Medulla oblongata (tissue), 1 donor: ENCODE results near the gene PEX10.

ENCODE experiments used
- DNase-seq: peaks from one replicate; pipeline ENCODE4 v3.0.0-alpha.2; 2015; ENCODE audit errors: extremely low spot score

The PEX10 gene

GRCh38 chr1:2425892-2426291 lies 13.5 kb upstream of the PEX10 start:
- peak; percentile 83 for DNase-seq

- no peak for DNase-seq
Measured at GRCh38 chr1:2422523-2422922, 10.2 kb upstream of the PEX10 start.

- no peak for DNase-seq
Measured at GRCh38 chr1:2419416-2419815, 7.1 kb upstream of the PEX10 start.

- DNase-seq, result no peak
Measured at GRCh38 chr1:2418791-2419320, 6.5 kb upstream of the PEX10 start.

- no peak for DNase-seq
Measured at GRCh38 chr1:2417833-2418225, 5.5 kb upstream of the PEX10 start.

GRCh38 chr1:2417083-2417832 lies 4.9 kb upstream of the PEX10 start:
- DNase-seq, result no peak

GRCh38 chr1:2416403-2416802 lies 4.0 kb upstream of the PEX10 start:
- DNase-seq, result no peak

- DNase-seq, result no peak
Measured at GRCh38 chr1:2415801-2416208, 3.4 kb upstream of the PEX10 start.

GRCh38 chr1:2415337-2415736 lies 3.0 kb upstream of the PEX10 start:
- DNase-seq, result no peak

- peak; percentile 76 for DNase-seq
Measured at GRCh38 chr1:2414297-2414958, 2.1 kb upstream of the PEX10 start.

GRCh38 chr1:2413495-2414296 lies 1.3 kb upstream of the PEX10 start:
- no peak for DNase-seq

- DNase-seq, result no peak
Measured at GRCh38 chr1:2412773-2413494, 570 bp upstream of the PEX10 start.

GRCh38 chr1:2411801-2412394 lies 466 bp downstream of the PEX10 start:
- no peak for DNase-seq

GRCh38 chr1:2409745-2410144 lies 2.6 kb downstream of the PEX10 start:
- no peak for DNase-seq

- DNase-seq, result peak; percentile 37
Measured at GRCh38 chr1:2408859-2409276, 3.5 kb downstream of the PEX10 start.

GRCh38 chr1:2408456-2408855 lies 3.9 kb downstream of the PEX10 start:
- no peak for DNase-seq

- DNase-seq, result no peak
Measured at GRCh38 chr1:2407991-2408275, 4.4 kb downstream of the PEX10 start.

GRCh38 chr1:2407166-2407990 lies 5.0 kb downstream of the PEX10 start:
- no peak for DNase-seq

GRCh38 chr1:2406451-2407041 lies 5.8 kb downstream of the PEX10 start:
- no peak for DNase-seq

- DNase-seq, result no peak
Measured at GRCh38 chr1:2405588-2406295, 6.6 kb downstream of the PEX10 start.
